NCI-H524 (cell line): Measurements from ENCODE around the gene BMP8B.

Source experiments
- DNase-seq, 2 experiments: peaks; one replicate each; lab custom pipeline; 2025; lab: John Stamatoyannopoulos, UW

BMP8B gene

DNA sequence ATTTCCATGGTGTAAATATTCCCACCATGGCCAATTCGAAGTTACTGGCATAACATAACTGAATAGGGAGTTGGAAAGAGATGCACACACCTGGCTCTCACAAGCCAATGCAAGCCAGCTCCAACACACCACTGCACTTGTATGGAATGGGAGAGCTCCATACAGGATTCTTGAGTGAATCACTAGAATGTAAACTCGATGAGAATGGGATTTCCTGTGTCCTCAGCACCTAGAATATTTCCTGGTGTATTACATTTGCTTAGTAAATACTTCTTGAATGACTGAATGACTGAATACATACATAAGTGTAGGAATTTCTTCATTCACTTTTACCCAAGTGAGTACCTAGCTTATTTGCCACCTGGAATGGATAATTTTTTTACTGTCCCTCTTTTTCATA lies 66.2 kb downstream of the BMP8B start:
- no peak for DNase-seq

DNA sequence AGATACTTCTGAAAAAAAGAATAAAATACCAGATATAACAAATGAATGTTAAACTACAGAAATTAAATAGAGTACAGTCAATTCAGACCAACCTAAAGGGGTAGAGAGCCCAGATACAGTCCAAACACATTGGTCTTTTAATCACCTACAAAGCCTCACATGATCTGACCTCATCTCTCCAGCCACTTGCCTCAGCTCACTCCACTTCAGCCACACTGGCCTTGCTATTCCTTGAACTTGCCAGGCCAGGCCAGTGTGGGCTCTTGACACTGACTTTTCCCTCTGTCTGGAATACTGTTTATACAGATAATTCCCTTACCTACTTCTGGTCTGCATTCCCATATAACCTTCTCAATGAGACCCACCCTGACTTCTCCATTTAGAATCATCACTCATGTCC lies 67.0 kb downstream of the BMP8B start:
- DNase-seq, result no peak

DNA sequence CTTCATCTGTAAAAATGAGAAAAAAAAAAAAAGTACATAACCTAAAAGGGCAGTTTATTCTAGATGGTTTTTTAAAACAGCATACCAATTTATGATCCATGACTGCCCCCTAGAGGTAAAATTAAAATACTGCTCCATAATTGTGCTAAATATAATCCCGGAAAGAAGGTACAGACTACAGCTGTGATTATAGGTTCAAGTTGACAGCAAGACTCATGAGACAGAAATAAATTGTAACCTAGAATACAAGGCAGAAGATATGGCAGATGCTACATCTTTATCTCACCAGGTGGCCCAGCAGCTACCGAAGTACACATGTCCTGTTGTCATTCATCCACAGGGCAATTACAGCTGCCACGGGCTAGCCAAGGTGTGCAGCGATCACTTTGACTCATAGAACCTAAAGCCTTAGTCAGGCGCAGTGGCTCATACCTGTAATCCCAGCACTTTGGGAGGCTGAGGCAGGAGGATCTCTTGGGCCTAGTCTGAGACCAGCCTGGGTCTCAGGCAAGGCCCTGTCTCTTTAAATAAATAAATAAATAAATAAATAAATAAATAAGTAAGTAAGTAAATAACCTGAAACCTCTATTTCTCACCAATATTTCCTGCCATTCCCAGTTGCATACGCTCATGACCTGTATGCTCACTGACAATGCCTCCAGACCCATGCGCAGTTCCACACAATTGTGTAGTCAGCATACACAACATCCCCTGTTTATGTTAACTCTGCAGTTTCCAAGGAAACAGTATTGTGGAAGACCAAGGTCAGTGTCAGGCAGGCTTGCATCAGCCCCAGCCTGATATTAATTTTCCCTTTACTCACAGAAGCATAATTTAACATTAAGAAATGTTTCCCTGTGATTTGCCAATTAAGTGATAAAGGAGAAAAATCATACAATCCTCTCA lies 68.3 kb downstream of the BMP8B start:
- DNase-seq, result peak; percentile 25 to 74

DNA sequence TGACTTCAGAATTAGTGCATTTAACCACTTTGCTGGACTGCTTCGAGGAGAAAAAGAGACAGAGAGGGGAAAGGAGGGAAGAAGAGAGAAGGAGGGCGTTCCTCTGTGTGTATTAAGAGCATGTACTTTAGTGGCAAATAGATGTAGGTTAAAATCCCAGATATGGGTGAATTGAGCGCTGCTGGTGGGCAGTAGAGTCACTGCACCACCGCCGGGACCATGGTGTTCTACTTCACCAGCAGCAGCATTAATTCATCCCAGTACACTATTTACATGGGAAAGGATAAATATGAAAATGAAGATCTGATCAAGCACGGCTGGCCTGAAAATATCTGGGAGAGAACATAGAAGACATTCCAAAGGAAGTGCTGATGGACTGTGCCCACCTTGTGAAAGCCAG lies 70.9 kb downstream of the BMP8B start:
- no peak for DNase-seq

DNA sequence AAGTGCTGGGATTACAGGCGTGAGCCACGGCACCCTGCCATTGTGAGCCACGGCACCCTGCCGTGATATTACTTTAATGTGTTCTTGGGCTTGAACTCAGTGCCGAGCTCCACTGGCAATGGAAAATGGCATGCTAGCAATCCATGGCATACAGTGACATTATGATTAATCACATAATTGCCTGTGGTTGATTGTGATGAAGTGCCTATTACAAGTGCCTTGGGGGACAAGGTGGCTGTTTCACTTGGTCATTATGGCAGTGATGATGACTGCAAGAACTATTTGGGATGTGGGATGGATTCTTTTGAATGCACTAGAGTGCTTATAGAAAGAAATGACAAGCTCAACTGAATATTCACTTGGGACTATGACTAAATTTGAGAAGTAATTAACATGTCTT lies 75.1 kb downstream of the BMP8B start:
- DNase-seq, result no peak

DNA sequence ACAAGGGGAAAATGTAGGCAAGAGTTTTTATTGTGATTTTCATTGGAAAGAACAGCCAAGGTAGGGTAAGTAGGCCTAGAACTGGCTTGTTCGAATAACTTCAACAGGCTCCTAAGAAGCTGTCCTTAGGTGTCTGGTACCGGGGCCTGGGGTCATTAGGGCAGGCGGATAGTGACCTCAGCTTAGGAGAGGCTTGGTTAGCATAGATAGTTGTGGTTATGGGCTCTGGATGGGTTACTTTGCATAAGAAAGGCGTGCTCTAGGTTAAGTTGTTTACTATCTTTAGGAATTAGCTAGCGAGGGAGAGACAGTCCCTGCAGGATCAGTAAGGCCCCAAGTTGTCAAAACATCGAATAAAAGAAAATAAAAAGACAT lies 76.7 kb downstream of the BMP8B start:
- no peak for DNase-seq

DNA sequence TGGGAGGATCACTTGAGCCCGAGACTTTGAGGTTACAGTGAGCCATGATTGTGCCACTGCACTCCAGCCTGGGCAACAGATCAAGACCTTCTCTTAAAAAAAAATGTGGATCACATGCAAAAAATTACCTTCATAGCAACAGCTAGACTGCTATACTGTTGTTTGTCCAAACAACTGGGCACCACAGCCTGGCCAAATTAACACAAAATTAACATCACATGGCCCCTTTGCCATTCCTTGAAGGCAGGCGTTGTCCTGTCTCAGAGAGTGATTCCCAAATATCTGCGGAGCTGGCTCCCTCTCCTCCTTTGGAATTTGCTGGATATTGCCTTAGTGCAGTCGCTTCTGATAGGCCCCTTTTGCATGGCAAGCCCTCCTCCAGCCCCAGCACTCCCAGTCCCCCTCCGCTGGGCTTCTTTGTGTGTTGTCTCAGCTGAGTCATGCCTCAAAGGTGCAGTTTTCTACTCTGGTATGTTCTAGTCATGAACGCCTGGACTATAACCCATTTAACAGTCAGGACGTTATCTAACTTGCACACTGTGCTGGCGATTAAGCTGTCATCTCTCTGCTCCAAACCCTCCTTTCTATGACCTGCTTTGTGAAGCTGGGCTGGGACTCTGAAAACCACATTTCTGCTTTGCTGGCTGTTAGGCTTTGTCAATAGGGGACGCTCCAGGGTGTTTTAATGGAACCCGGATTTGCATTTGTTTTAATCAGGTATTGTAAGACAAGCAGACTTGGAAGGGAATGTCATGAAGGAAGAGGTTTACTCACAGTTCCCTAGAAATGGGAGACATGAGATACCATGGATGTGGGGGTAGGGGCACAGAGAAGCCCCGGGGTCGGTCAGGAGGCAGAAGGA lies 77.3 kb downstream of the BMP8B start:
- no peak for DNase-seq

DNA sequence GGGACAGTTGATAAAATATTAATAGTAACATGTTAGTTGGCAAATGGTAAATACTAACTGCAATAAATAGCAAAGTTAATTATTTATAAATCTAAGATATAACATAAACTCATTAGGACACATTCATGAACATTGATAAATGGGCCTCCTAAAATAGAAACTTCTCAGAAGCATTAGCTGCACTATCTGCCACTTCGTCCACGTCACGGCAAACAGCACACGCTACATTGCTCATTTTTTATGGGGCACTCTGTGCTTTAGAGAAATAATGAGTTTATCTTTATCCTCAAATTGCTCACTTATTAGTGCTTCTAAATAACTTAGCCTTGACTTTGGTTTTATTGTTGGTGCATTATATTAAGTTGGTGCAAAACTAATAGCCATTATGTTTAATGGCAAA lies 81.2 kb downstream of the BMP8B start:
- DNase-seq, result no peak
